Epithelial cell of esophagus (primary cell): ENCODE results near the gene S100B.

ENCODE experiments used
- DNase-seq: peaks from one replicate; pipeline ENCODE4 v3.0.0; 2010; ENCODE audit warnings: low read depth
- H3K4me3 ChIP-seq: 2 replicates; pipeline ENCODE4 v1.5.1; 2011; ENCODE audit warnings: mild to moderate bottlenecking, low read length, control low read depth
- CTCF ChIP-seq: IDR thresholded peaks from 2 replicates; pipeline ENCODE4 v1.5.1; 2011; ENCODE audit warnings: low read depth, mild to moderate bottlenecking, low read length, control low read depth, inconsistent platforms; ENCODE audit not compliant: insufficient read depth; ENCODE audit errors: missing control alignments

Gene S100B

DNA sequence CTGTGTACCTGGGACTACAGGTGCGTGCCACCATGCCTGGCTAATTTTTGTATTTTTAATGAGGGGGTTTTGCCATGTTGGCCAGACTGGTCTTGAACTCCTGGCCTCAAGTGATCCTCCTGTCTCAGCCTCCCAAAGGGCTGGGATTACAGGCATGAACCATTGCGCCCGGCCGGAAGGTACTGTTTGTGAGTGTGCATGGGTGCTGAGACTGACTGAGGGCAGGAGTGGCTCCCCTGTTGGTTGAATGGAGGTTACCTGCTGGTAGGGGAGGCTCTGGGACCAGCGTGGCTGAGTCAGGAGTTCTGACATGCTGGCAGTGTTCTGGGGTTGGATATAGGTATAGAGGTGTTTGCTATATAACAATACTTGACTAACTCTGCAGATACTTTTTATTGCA, 41.0 kb upstream of the S100B start:
- no peak overlapping the region for H3K4me3 ChIP-seq
- no peak for DNase-seq
- TF ChIP-seq CTCF: no peak

GRCh38 chr21:46643379-46644177, 38.7 kb upstream of the S100B start:
- no peak overlapping the region for H3K4me3 ChIP-seq
- TF ChIP-seq CTCF: no peak
- DNase-seq: no peak

DNA sequence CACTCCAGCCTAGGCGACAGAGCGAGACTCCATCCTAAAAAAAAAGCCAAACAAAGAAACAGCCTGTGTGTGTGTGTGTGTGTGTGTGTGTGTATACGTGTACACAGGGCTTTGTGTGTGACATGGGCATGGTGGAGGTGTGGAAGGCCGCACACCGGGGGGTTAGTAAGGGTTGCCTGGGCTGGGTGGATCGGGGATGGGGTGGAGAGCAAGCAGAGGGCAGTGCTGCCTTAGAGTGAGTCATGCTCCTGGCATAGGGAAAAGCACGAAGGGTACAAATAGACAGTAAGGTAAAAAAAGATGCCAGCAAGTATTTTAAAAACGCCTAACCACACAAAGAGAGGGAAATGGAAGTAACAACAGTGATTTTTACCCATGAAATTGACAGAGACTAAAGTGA, 36.8 kb upstream of the S100B start:
- no peak for TF ChIP-seq CTCF
- H3K4me3 ChIP-seq: no peak overlapping the region
- no peak for DNase-seq

DNA sequence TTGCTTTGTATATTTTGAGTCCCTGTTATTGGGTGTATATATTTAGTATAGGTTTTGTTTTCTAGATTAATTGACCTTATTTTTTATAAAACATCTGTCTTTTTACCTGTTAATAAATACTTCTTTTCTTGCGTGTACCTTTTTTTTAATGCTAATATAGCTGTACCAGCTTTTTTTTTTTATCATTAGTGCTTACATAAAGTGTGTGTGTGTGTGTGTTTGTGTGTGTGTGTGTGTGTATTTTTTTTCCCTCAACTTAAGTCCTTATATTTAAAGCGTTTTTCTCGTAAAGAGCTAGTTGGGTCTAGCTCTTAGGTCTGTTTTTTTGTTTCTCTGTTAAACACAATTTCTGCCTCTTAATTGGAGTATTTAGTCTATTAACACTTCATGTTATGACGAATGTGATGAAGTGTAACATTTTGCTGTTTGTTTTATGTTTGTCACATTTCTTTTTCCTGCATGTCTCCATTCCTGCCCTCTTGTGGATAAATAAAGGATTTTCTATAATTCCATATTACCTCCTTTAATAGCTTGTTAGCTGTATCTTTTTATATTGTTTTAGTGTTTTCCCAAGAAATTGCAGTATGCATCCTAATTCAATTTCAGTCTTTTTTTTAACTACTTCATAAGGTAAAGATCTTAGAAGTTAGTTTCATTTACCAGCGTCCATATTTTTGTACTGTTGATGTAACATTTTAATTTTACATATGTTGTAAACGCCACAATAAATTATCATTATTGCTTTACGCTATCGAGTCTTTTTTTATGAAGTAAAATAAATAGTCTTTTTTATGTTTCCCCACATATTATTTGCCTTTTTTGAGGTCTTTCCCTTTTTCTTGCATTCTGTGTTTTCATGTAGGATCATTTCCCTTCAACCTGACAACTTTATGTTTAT, 34.9 kb upstream of the S100B start:
- peak; percentile 39 for TF ChIP-seq CTCF
- peak; percentile 40 for DNase-seq
- no peak overlapping the region for H3K4me3 ChIP-seq

DNA sequence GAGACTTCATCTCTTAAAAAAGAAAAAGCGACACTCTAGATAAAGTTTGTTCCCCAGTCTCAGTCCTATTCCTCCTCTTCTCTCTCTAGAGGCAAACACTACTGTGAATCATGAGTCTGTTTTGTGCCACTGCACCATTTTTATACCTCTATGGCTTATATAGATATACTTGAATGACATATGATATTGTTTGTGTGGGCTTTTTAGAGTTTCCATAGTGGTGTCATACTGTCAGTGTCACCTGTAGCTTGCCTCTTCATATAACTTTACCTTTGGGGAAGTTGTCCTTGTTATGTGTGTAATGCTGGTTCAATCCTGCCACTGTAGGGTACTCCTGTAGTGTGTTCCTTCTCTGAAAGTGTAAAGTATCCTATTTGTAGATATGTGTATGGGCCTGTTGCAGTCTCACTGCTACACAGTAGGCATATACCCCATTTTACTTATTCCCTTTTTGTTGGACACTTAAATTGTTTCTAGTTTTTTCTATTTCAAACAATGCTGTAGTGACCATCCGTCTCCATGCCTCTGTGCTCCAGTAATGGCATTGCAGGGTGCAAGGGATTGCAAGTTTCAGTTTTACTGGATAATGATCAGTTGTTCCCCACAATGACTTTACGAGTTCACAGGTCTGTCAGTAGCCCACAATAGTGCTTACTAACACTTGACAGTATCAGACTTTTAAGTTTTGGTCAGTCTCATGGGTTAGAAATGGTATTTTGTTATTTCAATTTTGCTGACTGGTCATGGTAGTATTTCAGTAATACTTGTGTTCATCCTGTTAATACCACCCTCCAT, 33.3 kb upstream of the S100B start:
- no peak for DNase-seq
- no peak for TF ChIP-seq CTCF
- H3K4me3 ChIP-seq: peak overlapping the region; percentile 9

- H3K4me3 ChIP-seq: peak overlapping the region; percentile 87
- no peak for TF ChIP-seq CTCF
- DNase-seq: no peak
Measured at GRCh38 chr21:46636550-46637285, 31.8 kb upstream of the S100B start.
